HEK293T (cell line): ENCODE results near the gene RRP1B.
A peak's percentile ranks its signal among the peaks of the same experiment; 100 is the strongest.

ENCODE experiments used
- CTCF ChIA-PET: fragments of 350-600 bp; formaldehyde crosslinking; extraction: SDS; loops from one replicate; lab custom pipeline; 2021; ENCODE audit warnings: antibody characterized with exemption, inconsistent platforms; lab: Yijun Ruan, JAX
- POLR2A ChIA-PET: fragments of 350-600 bp; formaldehyde crosslinking; extraction: SDS; loops from one replicate; lab custom pipeline; 2020; ENCODE audit warnings: antibody characterized with exemption, inconsistent platforms; lab: Yijun Ruan, JAX
- DNase-seq: peaks from one replicate; pipeline ENCODE4 v3.0.0; 2012; ENCODE audit warnings: mixed read lengths; ENCODE audit errors: extremely low spot score
- ARNT ChIP-seq: fragments of 450-650 bp; IDR thresholded peaks from 2 replicates; pipeline ENCODE4 v1.6.1; 2017; ENCODE audit warnings: mild to moderate bottlenecking
- BHLHE40 ChIP-seq: fragments of 450-650 bp; IDR thresholded peaks from 2 replicates; pipeline ENCODE4 v1.6.1; 2016; ENCODE audit warnings: mild to moderate bottlenecking, moderate library complexity, borderline replicate concordance
- CTBP1 ChIP-seq: fragments of 450-650 bp; IDR thresholded peaks from 2 replicates; pipeline ENCODE4 v1.6.1; 2016; ENCODE audit warnings: borderline replicate concordance
- ELF4 ChIP-seq: fragments of 450-650 bp; IDR thresholded peaks from 2 replicates; pipeline ENCODE4 v1.6.1; 2017; ENCODE audit warnings: antibody characterized with exemption
- FOXA1 ChIP-seq: fragments of 450-650 bp; IDR thresholded peaks from 2 replicates; pipeline ENCODE4 v1.6.1; 2016; ENCODE audit warnings: mild to moderate bottlenecking
- FOXK2 ChIP-seq: fragments of 450-650 bp; IDR thresholded peaks from 2 replicates; pipeline ENCODE4 v1.6.1; 2016; ENCODE audit warnings: mild to moderate bottlenecking
- FOXM1 ChIP-seq: fragments of 450-650 bp; IDR thresholded peaks from 2 replicates; pipeline ENCODE4 v1.6.1; 2017; ENCODE audit warnings: mild to moderate bottlenecking, borderline replicate concordance
- HDGF ChIP-seq: fragments of 450-650 bp; IDR thresholded peaks from 2 replicates; pipeline ENCODE4 v1.6.1; 2017; ENCODE audit warnings: antibody characterized with exemption, borderline replicate concordance
- L3MBTL2 ChIP-seq: fragments of 450-650 bp; conservative IDR thresholded peaks from 2 replicates; pipeline ENCODE4 v1.6.1; 2016; ENCODE audit warnings: mild to moderate bottlenecking
- LEF1 ChIP-seq: fragments of 450-650 bp; IDR thresholded peaks from 2 replicates; pipeline ENCODE4 v1.6.1; 2017; ENCODE audit warnings: mild to moderate bottlenecking, borderline replicate concordance
- NFRKB ChIP-seq: fragments of 450-650 bp; IDR thresholded peaks from 2 replicates; pipeline ENCODE4 v1.6.1; 2016; ENCODE audit warnings: mild to moderate bottlenecking, moderate library complexity
- SP1 ChIP-seq: fragments of 450-650 bp; IDR thresholded peaks from 2 replicates; pipeline ENCODE4 v1.6.1; 2017
- SUZ12 ChIP-seq: fragments of 450-650 bp; IDR thresholded peaks from 2 replicates; pipeline ENCODE4 v1.6.1; 2016; ENCODE audit warnings: mild to moderate bottlenecking
- TARDBP ChIP-seq: fragments of 450-650 bp; IDR thresholded peaks from 2 replicates; pipeline ENCODE4 v1.6.1; 2016
- ZNF384 ChIP-seq: fragments of 450-650 bp; IDR thresholded peaks from 2 replicates; pipeline ENCODE4 v1.6.1; 2016
- TF ChIP-seq, protein P1 (sequence below): fragments of 450-650 bp; IDR thresholded peaks from 2 replicates; pipeline ENCODE4 v1.6.1; 2016

The RRP1B gene

DNA sequence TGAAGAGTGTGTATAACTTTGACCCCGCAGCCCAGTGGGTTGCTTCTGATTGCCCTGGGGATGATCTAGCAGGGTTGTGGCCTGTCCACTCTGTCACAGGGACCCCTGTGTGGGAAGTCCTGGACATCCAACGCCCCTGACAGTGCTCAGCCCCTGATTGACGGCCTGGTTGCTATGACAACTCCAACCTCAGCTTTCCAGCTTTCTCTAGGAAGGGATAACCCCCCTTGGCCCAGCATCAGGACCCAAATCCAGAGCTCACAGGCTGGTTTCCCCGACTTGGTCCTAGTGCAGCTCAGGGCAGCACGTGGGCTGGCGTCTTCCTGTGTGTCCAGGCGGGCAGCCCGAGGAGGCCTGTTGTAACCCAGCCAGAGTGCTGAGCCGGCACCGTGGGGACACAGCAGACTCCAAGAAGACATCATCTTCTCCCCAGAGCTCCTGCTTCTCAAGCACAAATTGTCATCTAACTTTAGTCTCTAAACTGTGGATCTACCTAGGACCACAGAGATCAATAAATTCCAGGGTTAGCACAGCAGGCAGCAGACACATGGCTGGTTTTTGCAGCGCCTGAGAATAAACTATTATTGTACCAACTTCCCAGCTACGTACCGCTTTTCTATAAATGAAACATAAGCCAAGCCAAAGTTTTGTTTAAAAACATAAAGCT, 40.7 kb downstream of the RRP1B start:
- TF ChIP-seq, protein P1, sequence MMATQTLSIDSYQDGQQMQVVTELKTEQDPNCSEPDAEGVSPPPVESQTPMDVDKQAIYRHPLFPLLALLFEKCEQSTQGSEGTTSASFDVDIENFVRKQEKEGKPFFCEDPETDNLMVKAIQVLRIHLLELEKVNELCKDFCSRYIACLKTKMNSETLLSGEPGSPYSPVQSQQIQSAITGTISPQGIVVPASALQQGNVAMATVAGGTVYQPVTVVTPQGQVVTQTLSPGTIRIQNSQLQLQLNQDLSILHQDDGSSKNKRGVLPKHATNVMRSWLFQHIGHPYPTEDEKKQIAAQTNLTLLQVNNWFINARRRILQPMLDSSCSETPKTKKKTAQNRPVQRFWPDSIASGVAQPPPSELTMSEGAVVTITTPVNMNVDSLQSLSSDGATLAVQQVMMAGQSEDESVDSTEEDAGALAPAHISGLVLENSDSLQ = peak; percentile 67
- TF ChIP-seq LEF1 = no peak
- CTCF ChIA-PET = no interaction called here
- POLR2A ChIA-PET = no interaction called here
- DNase-seq = no peak

DNA sequence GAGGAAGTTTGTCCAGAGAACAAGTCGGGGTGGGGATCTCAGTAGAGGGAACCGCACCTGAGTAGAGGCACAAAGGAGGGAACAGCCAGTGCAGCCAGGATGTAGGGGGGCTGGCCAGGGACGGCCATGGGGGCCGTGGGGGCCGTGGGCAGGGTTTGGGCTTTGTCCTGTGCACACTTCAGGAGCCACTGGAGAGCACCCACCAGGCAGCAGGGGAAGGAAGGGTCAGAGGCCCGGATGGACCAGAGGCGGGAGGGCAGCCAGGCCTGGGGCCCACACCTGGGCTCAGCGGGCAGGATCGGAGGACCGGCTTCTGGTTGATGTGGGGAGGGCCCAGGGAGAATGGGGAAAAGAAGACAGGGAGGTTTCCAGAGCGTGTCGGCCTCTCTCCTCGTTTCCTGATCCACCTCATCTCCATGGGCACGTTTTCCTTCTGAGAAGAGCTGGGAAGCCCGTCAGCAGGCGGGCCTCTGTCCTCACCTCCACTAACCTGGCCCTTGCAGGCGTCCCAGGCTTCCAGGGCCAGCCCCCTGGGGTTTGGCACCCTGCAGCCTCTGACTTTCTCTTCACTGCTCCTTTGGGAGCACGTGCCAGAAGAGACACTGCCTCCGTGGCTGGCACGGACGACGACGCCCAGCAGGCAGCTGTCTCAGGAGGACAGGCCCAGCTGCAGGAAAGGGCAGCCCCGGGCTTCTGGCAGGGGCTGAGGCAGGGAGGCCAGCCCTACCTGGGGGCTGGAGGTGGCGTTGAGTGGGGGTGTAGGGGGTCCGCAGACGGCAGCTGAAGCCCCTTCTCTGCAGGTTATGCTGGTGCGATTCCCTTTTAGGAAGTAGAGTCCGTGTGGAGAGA, 42.8 kb downstream of the RRP1B start:
- no peak for DNase-seq
- TF ChIP-seq FOXA1 (no peak), ARNT (no peak), NFRKB (no peak), SP1 (no peak), L3MBTL2 (no peak), ELF4 (no peak), CTBP1 (no peak)
- ChIA-PET POLR2A (interaction anchor here (1.6 kb wide), 1 partner anchor 26 kb away, joined by 3 read pairs; no protein-coding TSS in a partner anchor), CTCF (no interaction called here)

DNA sequence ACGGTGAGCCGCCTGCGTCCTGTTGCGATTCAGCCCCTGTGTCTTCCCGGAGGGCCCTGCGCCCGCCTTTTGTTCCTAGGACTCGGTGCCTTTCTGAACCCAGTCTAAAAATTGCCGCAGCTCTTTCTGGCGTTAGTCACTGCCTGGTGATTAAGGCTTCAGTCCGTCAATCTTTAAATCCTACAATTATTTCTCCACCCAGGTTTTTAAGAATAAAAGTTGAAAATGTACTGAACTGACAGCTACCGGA, 43.4 kb downstream of the RRP1B start:
- TF ChIP-seq ARNT (no peak), HDGF (no peak), ELF4 (no peak), LEF1 (no peak), FOXK2 (no peak)
- ChIA-PET POLR2A (interaction anchor here (0.7 kb wide), 1 partner anchor 10 kb away, joined by 3 read pairs; no protein-coding TSS in a partner anchor), CTCF (no interaction called here)
- DNase-seq = no peak

DNA sequence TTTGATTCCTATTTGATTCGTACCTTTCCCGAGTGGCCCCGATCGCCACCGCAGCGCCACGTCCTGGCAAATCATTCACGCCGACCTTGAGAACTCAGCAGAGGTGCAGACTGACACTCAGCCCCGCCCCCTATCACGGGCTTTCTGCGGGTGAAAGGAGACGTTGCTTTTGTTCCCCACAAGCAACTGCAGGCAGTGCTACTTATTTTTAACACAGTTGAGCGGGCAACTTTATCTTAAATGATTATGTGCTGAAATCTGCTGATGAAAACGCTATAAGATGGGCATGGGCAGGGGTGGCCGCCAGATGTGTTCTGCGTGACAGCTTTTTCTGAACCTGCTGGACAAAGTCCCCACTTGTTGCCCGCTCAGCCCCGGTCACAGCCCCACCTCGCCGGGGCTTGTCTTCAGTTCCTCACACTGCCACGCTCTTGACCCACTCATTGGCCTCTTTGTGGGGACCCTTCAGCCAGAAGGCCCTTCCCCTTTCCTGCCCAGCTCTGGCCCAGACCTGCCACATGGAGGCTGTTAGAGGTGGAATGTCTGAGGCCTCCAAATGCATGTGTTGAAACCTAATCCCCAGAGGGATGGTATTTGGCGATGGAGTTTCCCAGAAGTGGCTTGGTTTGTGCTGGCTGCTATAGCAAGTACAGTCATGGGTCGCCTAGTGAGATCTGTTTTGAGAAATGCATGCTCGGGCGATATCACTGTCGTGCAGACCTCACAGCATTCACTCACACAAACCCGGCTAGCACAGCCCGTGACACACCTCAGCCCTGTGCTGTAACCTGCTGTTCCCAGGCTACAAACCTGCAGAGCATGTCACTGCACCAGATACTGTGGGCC, 43.9 kb downstream of the RRP1B start:
- POLR2A ChIA-PET = interaction anchor here (0.6 to 0.7 kb wide), 2 partner anchors 11 to 1169 kb away, joined by 3 to 4 read pairs; no protein-coding TSS in a partner anchor
- no peak for DNase-seq
- TF ChIP-seq SP1 (no peak), ELF4 (no peak), NFRKB (no peak), FOXM1 (no peak), LEF1 (no peak), FOXK2 (no peak), SUZ12 (no peak), FOXA1 (no peak)
- CTCF ChIA-PET = no interaction called here

DNA sequence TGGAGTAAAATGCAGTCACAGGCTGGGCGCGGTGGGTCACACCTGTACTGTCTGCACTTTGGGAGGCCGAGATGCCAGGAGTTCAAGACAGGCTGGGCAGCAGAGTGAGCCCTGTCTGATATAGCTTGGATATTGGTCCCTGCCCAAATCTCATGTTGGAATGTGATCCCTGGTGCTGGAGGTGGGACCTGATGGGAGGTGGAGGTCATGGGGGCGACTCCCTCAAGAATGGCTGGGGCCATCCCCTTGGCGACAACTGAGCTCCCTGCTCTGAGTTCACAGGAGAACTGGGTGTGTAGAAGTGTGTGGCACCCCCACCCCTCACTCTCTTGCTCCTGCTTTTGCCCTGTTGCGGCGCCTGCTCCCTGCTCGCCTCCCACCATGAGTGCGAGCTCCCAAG, 48.1 kb downstream of the RRP1B start:
- ChIA-PET CTCF (no interaction called here), POLR2A (interaction anchor here (1.0 kb wide), 1 partner anchor 20 kb away, joined by 3 read pairs; no protein-coding TSS in a partner anchor)
- TF ChIP-seq BHLHE40 (no peak), NFRKB (no peak), CTBP1 (no peak), TARDBP (no peak), SUZ12 (no peak), ELF4 (no peak), HDGF (no peak), L3MBTL2 (no peak), FOXA1 (no peak), LEF1 (no peak), ARNT (no peak), ZNF384 (no peak), FOXM1 (no peak), SP1 (no peak), FOXK2 (no peak)
- TF ChIP-seq, protein P1 = no peak
- DNase-seq = no peak

DNA sequence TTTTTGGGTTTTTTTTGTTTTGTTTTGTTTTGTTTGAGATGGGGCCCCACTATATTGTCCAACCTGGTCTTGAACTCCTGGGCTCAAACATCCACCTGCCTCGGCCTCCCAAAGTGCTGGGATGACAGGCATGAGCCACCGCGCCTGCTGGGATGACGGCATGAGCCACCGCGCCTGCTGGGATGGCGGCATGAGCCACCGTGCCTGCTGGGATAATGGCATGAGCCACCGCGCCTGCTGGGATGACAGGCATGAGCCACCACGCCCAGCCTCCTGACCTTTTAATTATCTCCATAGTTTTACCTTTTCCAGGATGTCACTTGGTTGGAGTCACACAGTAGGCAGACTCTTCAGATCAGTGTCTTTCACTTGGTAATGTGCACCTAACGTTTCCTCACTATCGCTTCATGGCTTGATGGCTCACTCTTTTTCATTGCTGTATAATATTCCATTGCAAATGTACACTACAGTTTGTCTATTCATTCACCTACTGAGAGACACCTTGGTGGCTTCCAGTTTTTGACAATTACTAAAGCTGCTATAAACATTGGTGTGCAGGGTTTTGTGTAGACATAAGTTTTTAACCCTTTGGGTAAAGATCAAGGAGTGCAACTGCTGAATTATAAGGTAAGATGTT, 49.5 kb downstream of the RRP1B start:
- no peak for TF ChIP-seq FOXA1
- TF ChIP-seq, protein P1 = peak; percentile 45; the same call in 1 of the 2 replicates
- DNase-seq = no peak
- CTCF ChIA-PET = no interaction called here
- POLR2A ChIA-PET = no interaction called here
